GM23338 (cell line): Measurements from ENCODE around the gene HDAC9.

ENCODE experiments used
- CREB1 ChIP-seq: fragments of 250-450 bp; sonication (Bioruptor Pico); IDR thresholded peaks from 2 replicates; pipeline ENCODE4 v1.5.0; 2020; ENCODE audit warnings: low read depth, mild to moderate bottlenecking, moderate library complexity
- CTCF ChIP-seq, 2 experiments: fragments of 200-600 bp in 1 of 2; sonication (generic) in 1 of 2; conservative IDR thresholded peaks; 2 replicates each; pipeline versions ENCODE4 v1.5.1 to v1.6.1; 2016 to 2017; ENCODE audit warnings: antibody characterized with exemption in 2 of 2, low read depth in 2 of 2, mild to moderate bottlenecking in 2 of 2, moderate library complexity in 1 of 2

GRCh38 chr7:18798088-18798906 lies 302.7 kb downstream of the HDAC9 start:
- TF ChIP-seq CTCF (conservative IDR thresholded peaks at IDR 0.05; ENCODE audit: low read depth in 2 of 2) (no peak), CREB1 (CRISPR knock-in tag) (no peak)
